Transverse colon (tissue), 4 donors: ENCODE measurements around the gene WNK2. TPM values are rescaled to one million over a fixed set of nuclear protein-coding genes. Genes with fewer than 3 reads are reported as not detected.
A peak's percentile ranks its signal among the peaks of the same experiment; 100 is the strongest.

Experiments
- DNase-seq: peaks from one replicate; pipeline ENCODE4 v3.0.0-alpha.2; 2019
- H3K27ac ChIP-seq, 4 donors: fragments of 200-600 bp; sonication (generic); 2 replicates each; pipeline ENCODE4 v1.5.1; 2016 to 2018; ENCODE audit warnings: inconsistent platforms in 4 of 4
- H3K27me3 ChIP-seq: fragments of 200-600 bp; sonication (generic); 2 replicates; pipeline ENCODE4 v1.5.1; 2017; ENCODE audit warnings: inconsistent platforms
- H3K36me3 ChIP-seq, 4 donors: fragments of 200-600 bp; sonication (generic); 2 replicates each; pipeline ENCODE4 v1.5.1; 2017 to 2019; ENCODE audit warnings: inconsistent platforms in 4 of 4
- H3K4me1 ChIP-seq, 4 donors: fragments of 200-600 bp; sonication (generic); 2 replicates each; pipeline ENCODE4 v1.5.1; 2017 to 2020; ENCODE audit warnings: inconsistent platforms in 4 of 4
- H3K4me3 ChIP-seq, 4 donors: fragments of 200-600 bp; sonication (generic); 1 replicate in 1 of 4; 2 replicates in 3 of 4; pipeline versions ENCODE4 v1.5.1 to v1.6.1; 2017 to 2019; ENCODE audit warnings: inconsistent platforms in 4 of 4
- H3K9me3 ChIP-seq, 2 donors: fragments of 200-600 bp; sonication (generic); 2 replicates each; pipeline ENCODE4 v1.5.1; 2017 to 2019; ENCODE audit warnings: inconsistent platforms in 2 of 2
- EP300 ChIP-seq: sonication (generic); formaldehyde crosslinking; IDR thresholded peaks from one replicate; pipeline ENCODE4 v1.6.1; 2017; ENCODE audit warnings: antibody characterized with exemption, low read depth
- POLR2A ChIP-seq: fragments of 450-650 bp; IDR thresholded peaks from one replicate; pipeline ENCODE4 v1.6.1; 2016; ENCODE audit warnings: antibody characterized with exemption, mild to moderate bottlenecking, moderate library complexity
- POLR2AphosphoS5 ChIP-seq, 3 donors: sonication (generic); formaldehyde crosslinking; IDR thresholded peaks; one replicate each; pipeline ENCODE4 v1.6.1; 2016; ENCODE audit warnings: antibody characterized with exemption in 3 of 3
- WGBS, 2 donors: methylation state at CpG; one replicate each; pipeline ENCODE4 v1.1.5; 2018; ENCODE audit warnings: low coverage in 1 of 2; 5-methylcytosine and 5-hydroxymethylcytosine counted together
- in situ Hi-C, 4 donors: fragments of 200-750 bp; cut with MboI; loops; one replicate each; pipeline versions ENCODE4 v1.15.0 to v1.15.1; 2017; ENCODE audit warnings: low sequenced_read_pairs in 3 of 4, low pct_ligation_motif_present in 1 of 4, low pct_unique_long_range_greater_than_20kb in 1 of 4
- intact Hi-C: fragments of 100-400 bp; cut with DNase I; formaldehyde crosslinking; loops from one replicate; pipeline ENCODE4 v1.15.1; 2023; ENCODE audit warnings: low total_unique reads
- total RNA-seq, 4 donors: library from RNA; depleted of rRNA; stranded (reverse); fragments of >200 nt; gene quantifications; one replicate each; pipeline ENCODE4 v1.1.0, GENCODE V29; 2016
- TF ChIP-seq, protein P1 (sequence below), 5 experiments: fragments of 200-600 bp in 3 of 5; fragments of 450-650 bp in 2 of 5; sonication (generic) in 3 of 5; IDR thresholded peaks; 1 replicate in 2 of 5; 2 replicates in 3 of 5; pipeline ENCODE4 v1.5.1; 2016 to 2017; ENCODE audit warnings: antibody characterized with exemption in 5 of 5, inconsistent platforms in 3 of 5, mild to moderate bottlenecking in 2 of 5, moderate library complexity in 1 of 5

The WNK2 gene
- total RNA-seq, 4 donors from 2014 or later, result 133 to 618 (median 157) TPM

DNA sequence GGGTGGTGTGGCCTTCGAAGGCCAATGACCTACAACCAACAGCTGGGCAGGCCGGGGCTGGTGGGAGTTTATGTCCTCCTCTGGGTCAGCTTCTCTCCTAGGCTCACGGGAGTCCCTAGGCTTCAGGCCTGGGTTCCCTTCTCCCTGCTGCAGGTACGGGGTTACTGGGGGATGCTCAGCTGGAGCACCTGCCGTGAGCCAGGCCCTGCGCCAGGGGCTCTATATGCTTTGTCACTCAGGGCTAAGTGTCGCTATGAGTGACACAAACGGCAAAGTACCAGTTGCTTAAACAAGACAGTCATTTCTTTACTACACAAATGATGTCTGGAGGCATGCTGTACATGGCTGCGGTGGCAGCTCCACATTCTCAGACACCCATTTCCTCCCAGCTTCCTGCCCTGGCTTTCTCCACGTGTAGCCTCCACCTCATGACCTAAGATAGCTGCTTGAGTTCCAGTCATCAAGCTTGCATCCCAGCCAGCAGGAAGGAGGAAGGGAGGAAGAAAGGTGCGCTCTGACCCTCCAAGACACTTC, 27.4 kb upstream of the WNK2 start:
- no peaks in the 10 kb centered on the region for H3K27me3 ChIP-seq
- no peak for DNase-seq
- in situ Hi-C loops (loop anchor here in 3 of 4 donors (25.0 kb wide), 4 partner anchors 281 to 806 kb away; partner anchors contain the start of gene BARX1 (in 1 of the 3)), intact Hi-C loops (loop anchor here (5.0 kb wide), 1 partner anchor 146 kb away; no protein-coding TSS in a partner anchor)
- no peaks in the 10 kb centered on the region for H3K9me3 ChIP-seq
- H3K27ac ChIP-seq, result no peak overlapping the region
- TF ChIP-seq, protein P1, sequence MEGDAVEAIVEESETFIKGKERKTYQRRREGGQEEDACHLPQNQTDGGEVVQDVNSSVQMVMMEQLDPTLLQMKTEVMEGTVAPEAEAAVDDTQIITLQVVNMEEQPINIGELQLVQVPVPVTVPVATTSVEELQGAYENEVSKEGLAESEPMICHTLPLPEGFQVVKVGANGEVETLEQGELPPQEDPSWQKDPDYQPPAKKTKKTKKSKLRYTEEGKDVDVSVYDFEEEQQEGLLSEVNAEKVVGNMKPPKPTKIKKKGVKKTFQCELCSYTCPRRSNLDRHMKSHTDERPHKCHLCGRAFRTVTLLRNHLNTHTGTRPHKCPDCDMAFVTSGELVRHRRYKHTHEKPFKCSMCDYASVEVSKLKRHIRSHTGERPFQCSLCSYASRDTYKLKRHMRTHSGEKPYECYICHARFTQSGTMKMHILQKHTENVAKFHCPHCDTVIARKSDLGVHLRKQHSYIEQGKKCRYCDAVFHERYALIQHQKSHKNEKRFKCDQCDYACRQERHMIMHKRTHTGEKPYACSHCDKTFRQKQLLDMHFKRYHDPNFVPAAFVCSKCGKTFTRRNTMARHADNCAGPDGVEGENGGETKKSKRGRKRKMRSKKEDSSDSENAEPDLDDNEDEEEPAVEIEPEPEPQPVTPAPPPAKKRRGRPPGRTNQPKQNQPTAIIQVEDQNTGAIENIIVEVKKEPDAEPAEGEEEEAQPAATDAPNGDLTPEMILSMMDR (IDR thresholded peaks at IDR 0.05), result no peak
- no peak for TF ChIP-seq EP300
- TF ChIP-seq POLR2AphosphoS5 (IDR thresholded peaks at IDR 0.05), result no peak
- TF ChIP-seq POLR2A, result no peak
- H3K36me3 ChIP-seq, result no peaks in the 10 kb centered on the region
- 56 to 84% methylated on average over 3 to 8 of the region's 11 CpGs for WGBS, 2 donors
- peaks cover 0 to 7% (median 6%) of the 10 kb centered on the region in 4 donors for H3K4me1 ChIP-seq
- no peak overlapping the region for H3K4me3 ChIP-seq

DNA sequence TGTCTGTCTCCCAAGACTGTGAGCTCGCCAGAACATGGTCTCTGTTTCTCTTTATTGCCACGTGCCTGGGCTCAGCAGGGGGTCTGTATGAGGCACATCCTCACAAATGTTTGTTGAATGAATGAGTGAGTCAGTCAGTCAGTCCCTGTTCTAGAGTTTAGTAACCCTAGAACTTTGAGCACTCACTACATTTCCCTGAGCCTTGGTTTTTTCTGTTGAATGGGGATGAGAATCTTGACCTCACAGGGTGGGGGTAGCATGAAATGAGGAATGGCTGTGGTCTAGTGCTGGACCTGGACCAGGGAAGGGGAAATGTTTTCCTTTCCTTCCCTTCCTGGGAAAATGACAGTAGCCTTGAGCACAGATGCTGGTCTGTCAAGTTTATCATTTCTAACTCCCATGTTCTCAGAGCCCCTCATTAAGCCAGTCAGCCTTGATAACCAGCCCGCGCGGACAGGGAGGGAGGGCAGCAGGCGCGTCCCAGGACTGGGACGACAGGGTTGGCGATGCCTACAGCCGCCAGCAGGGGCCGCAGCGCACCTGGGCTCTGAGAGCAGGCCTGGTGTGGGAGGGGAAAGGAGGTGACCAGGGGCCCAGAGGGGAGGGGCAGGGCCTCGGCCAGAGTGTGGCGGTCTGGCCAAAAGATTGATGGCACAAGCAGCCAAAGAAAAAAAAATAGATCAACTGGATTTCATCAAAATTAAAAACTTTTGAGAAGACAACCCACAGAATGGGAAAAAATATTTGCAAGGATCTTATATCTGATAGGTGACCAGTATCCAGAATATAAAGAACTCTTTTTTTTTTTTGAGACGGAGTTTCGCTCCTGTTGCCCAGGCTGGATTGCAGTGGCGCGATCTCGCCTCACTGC, 24.1 kb upstream of the WNK2 start:
- intact Hi-C loops, result loop anchor here (5.0 kb wide), 1 partner anchor 142 kb away; no protein-coding TSS in a partner anchor
- WGBS, 2 donors, result 13 to 15% methylated on average over 7 to 19 of the region's 19 CpGs
- no peaks in the 10 kb centered on the region for H3K36me3 ChIP-seq
- H3K27me3 ChIP-seq, result no peaks in the 10 kb centered on the region
- TF ChIP-seq EP300, result no peak
- TF ChIP-seq, protein P1 (IDR thresholded peaks at IDR 0.05), result peak; percentile 95 to 98 (median 97)
- peak in 1 of 3 donors; percentile 8 for TF ChIP-seq POLR2AphosphoS5 (IDR thresholded peaks at IDR 0.05)
- TF ChIP-seq POLR2A, result no peak
- no peaks in the 10 kb centered on the region for H3K9me3 ChIP-seq
- H3K27ac ChIP-seq, result no peak overlapping the region
- in situ Hi-C loops, result loop anchor here (10.0 to 25.0 kb wide), 5 partner anchors 145 to 802 kb away; partner anchors contain the start of gene BARX1 (in 1 of the 4)
- H3K4me3 ChIP-seq, result no peak overlapping the region
- H3K4me1 ChIP-seq, result peaks cover 0 to 7% (median 6%) of the 10 kb centered on the region in 4 donors
- peak; percentile 89 for DNase-seq

DNA sequence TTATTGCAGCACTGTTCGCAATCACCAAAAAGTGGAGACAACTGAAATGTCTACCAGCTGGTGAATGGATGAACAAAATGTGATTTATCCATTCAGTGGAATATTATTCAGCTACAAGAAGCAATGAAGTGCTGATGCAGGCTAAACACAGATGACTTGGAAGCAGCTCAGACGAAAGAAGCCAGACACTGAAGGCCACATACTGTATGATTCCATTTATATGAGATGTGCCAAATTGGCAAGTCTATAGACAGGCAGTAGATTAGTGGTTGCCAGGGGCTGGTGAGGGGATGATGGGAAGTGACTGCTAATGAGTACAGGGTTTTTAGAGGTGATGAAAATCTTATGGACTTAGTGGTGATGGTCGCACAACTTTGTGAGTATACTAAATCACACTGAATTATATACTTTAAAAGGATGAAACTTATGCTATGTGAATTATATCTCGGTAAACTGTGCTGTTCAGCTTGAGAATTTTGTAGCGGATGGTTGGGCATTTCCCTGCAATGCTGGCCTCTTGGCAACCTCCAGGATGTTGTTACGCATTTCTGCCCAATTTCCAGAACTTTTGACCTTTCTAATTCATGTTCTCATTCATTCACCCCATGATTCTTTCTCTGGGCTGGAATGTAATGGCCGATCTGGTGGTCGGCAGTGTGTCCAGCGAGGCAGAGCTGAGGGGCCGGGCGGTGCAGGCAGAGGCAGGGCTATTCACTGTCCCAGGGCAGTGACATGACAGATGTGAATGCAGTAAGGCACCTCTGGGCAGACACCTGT, 22.0 kb upstream of the WNK2 start:
- Histone ChIP-seq H3K27ac (no peak overlapping the region), H3K36me3 (no peaks in the 10 kb centered on the region), H3K4me1 (peaks cover 0 to 11% (median 6%) of the 10 kb centered on the region in 4 donors), H3K27me3 (no peaks in the 10 kb centered on the region), H3K9me3 (no peaks in the 10 kb centered on the region), H3K4me3 (no peak overlapping the region)
- in situ Hi-C loops, result loop anchor here (10.0 to 25.0 kb wide), 5 partner anchors 143 to 800 kb away; partner anchors contain the start of gene BARX1 (in 1 of the 4)
- WGBS, 2 donors, result 50 to 67% methylated on average over 3 to 11 of the region's 11 CpGs
- no peak for DNase-seq
- intact Hi-C loops, result no loop called here
- no peak for TF ChIP-seq EP300
- peak in 1 of 3 donors; percentile 40 for TF ChIP-seq POLR2AphosphoS5 (IDR thresholded peaks at IDR 0.05)
- TF ChIP-seq POLR2A, result no peak
- TF ChIP-seq, protein P1 (IDR thresholded peaks at IDR 0.05), result no peak
